Vagina (tissue), 2 donors: Measurements from ENCODE around the gene ARHGAP32.

Source experiments
- CTCF ChIP-seq, 3 experiments: fragments of 450-650 bp in 2 of 3; fragments of 200-600 bp in 1 of 3; sonication (generic) in 1 of 3; IDR thresholded peaks; one replicate each; pipeline ENCODE4 v1.5.1; 2017 to 2019; ENCODE audit warnings: antibody characterized with exemption in 3 of 3, mild to moderate bottlenecking in 2 of 3, moderate library complexity in 2 of 3
- POLR2A ChIP-seq, 2 donors: fragments of 450-650 bp; IDR thresholded peaks; one replicate each; pipeline ENCODE4 v1.6.1; 2017; ENCODE audit warnings: antibody characterized with exemption in 2 of 2, mild to moderate bottlenecking in 2 of 2, moderate library complexity in 2 of 2

- TF ChIP-seq CTCF (IDR thresholded peaks at IDR 0.05) (no peak), POLR2A (IDR thresholded peaks at IDR 0.05) (no peak)
Observed at GRCh38 chr11:129191649-129192048, 476 bp downstream of the ARHGAP32 start.
